Measurements from ENCODE around the gene TDRD10.

DNA sequence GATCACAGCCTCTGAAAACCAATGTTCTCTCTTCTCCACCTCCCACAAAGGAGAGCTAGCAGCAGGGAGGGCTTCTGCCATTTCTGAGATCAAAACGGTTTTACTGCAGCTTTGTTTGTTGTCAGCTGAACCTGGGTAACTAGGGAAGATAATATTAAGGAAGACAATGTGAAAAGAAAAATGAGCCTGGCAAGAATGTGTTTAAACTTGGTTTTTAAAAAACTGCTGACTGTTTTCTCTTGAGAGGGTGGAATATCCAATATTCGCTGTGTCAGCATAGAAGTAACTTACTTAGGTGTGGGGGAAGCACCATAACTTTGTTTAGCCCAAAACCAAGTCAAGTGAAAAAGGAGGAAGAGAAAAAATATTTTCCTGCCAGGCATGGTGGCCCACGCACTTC lies 35.8 kb upstream of the TDRD10 start:
- TF ChIP-seq, protein P1, sequence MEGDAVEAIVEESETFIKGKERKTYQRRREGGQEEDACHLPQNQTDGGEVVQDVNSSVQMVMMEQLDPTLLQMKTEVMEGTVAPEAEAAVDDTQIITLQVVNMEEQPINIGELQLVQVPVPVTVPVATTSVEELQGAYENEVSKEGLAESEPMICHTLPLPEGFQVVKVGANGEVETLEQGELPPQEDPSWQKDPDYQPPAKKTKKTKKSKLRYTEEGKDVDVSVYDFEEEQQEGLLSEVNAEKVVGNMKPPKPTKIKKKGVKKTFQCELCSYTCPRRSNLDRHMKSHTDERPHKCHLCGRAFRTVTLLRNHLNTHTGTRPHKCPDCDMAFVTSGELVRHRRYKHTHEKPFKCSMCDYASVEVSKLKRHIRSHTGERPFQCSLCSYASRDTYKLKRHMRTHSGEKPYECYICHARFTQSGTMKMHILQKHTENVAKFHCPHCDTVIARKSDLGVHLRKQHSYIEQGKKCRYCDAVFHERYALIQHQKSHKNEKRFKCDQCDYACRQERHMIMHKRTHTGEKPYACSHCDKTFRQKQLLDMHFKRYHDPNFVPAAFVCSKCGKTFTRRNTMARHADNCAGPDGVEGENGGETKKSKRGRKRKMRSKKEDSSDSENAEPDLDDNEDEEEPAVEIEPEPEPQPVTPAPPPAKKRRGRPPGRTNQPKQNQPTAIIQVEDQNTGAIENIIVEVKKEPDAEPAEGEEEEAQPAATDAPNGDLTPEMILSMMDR (IDR thresholded peaks at IDR 0.05 in 4 of 5, conservative IDR thresholded peaks at IDR 0.05 in 1 of 5), result no peak
- TF ChIP-seq POLR2A (IDR thresholded peaks at IDR 0.05), result no peak

Measured in gastrocnemius medialis (tissue), 4 donors.